HG03097 (cell line): ENCODE measurements around the gene KCNB1.
"Not testable (repeated sequence)": the region's sequence is repeated elsewhere in the genome, so short reads cannot be mapped to it uniquely, and the experiment has no call there.

ENCODE experiments used
- ATAC-seq: cut with Tn5 transposase; IDR thresholded peaks from one replicate; pipeline ENCODE4 v1.9.1; 2021; ENCODE audit not compliant: unreplicated experiment, low FRiP score

The KCNB1 gene

GRCh38 chr20:49335476-49335875 is 147.0 kb downstream of the KCNB1 start:
- no peak for ATAC-seq

- ATAC-seq, result no peak
Measured at GRCh38 chr20:49330701-49331615, 151.5 kb downstream of the KCNB1 start.

- no peak for ATAC-seq
Measured at GRCh38 chr20:49328790-49329189, 153.7 kb downstream of the KCNB1 start.

GRCh38 chr20:49326026-49326425 is 156.4 kb downstream of the KCNB1 start:
- ATAC-seq, result no peak

- no peak for ATAC-seq
Measured at GRCh38 chr20:49324306-49324705, 158.2 kb downstream of the KCNB1 start.

GRCh38 chr20:49323622-49324238 is 158.7 kb downstream of the KCNB1 start:
- no peak for ATAC-seq

GRCh38 chr20:49320460-49320859 is 162.0 kb downstream of the KCNB1 start:
- ATAC-seq, result no peak

GRCh38 chr20:49319208-49319809 is 163.2 kb downstream of the KCNB1 start:
- no peak for ATAC-seq

- no peak for ATAC-seq
Measured at GRCh38 chr20:49318430-49319207, 163.8 kb downstream of the KCNB1 start.

GRCh38 chr20:49318091-49318429 is 164.4 kb downstream of the KCNB1 start:
- ATAC-seq, result no peak

GRCh38 chr20:49316704-49317103 is 165.8 kb downstream of the KCNB1 start:
- no peak for ATAC-seq

- no peak for ATAC-seq
Measured at GRCh38 chr20:49315580-49315979, 166.9 kb downstream of the KCNB1 start.

- ATAC-seq, result not testable (repeated sequence)
Measured at GRCh38 chr20:49314052-49314451, 168.4 kb downstream of the KCNB1 start.
